Gastroesophageal sphincter (tissue), 4 donors: ENCODE results near the gene ANGEL2. TPM values are rescaled to one million over a fixed set of nuclear protein-coding genes. Genes with fewer than 3 reads are reported as not detected.

Experiments used
- ATAC-seq: fragments of 150-250 bp; one replicate; pipeline ENCODE4 v1.9.1; 2016; ENCODE audit warnings: mild to moderate bottlenecking, moderate library complexity
- H3K27ac ChIP-seq, 4 donors: fragments of 200-600 bp; sonication (generic) in 3 of 4; 1 replicate in 3 of 4; 2 replicates in 1 of 4; pipeline ENCODE4 v1.5.1; 2016 to 2019
- H3K27me3 ChIP-seq: fragments of 200-600 bp; sonication (generic); one replicate; pipeline ENCODE4 v1.5.1; 2019
- H3K36me3 ChIP-seq, 2 donors: fragments of 200-600 bp; sonication (generic); one replicate each; pipeline ENCODE4 v1.5.1; 2019; ENCODE audit warnings: control low read depth in 1 of 2
- H3K4me1 ChIP-seq, 3 donors: fragments of 200-600 bp; sonication (generic); 1 replicate in 2 of 3; 2 replicates in 1 of 3; pipeline ENCODE4 v1.5.1; 2016 to 2019; ENCODE audit warnings: control low read depth in 2 of 3
- H3K4me3 ChIP-seq, 2 donors: fragments of 200-600 bp; sonication (generic); one replicate each; pipeline ENCODE4 v1.5.1; 2019; ENCODE audit warnings: mild to moderate bottlenecking in 1 of 2, moderate library complexity in 1 of 2
- H3K9me3 ChIP-seq, 3 donors: fragments of 200-600 bp; sonication (generic); one replicate each; pipeline ENCODE4 v1.5.1; 2017 to 2019; ENCODE audit warnings: control low read depth in 2 of 3
- CTCF ChIP-seq, 4 experiments: fragments of 200-600 bp in 2 of 4; fragments of 450-650 bp in 2 of 4; sonication (generic) in 1 of 4; IDR thresholded peaks; one replicate each; pipeline ENCODE4 v1.5.1; 2017 to 2019; ENCODE audit warnings: antibody characterized with exemption in 4 of 4, mild to moderate bottlenecking in 2 of 4, moderate library complexity in 2 of 4
- EP300 ChIP-seq: sonication (generic); formaldehyde crosslinking; IDR thresholded peaks from one replicate; pipeline ENCODE4 v1.6.1; 2017; ENCODE audit warnings: antibody characterized with exemption, mild to moderate bottlenecking
- POLR2A ChIP-seq, 2 donors: fragments of 450-650 bp; IDR thresholded peaks; one replicate each; pipeline ENCODE4 v1.6.1; 2017; ENCODE audit warnings: antibody characterized with exemption in 2 of 2, mild to moderate bottlenecking in 2 of 2, moderate library complexity in 1 of 2
- POLR2AphosphoS5 ChIP-seq: sonication (generic); formaldehyde crosslinking; IDR thresholded peaks from one replicate; pipeline ENCODE4 v1.6.1; 2017; ENCODE audit warnings: antibody characterized with exemption
- WGBS, 2 donors: methylation state at CpG; one replicate each; pipeline ENCODE4 v1.1.5; 2018; ENCODE audit warnings: low coverage in 1 of 2; 5-methylcytosine and 5-hydroxymethylcytosine counted together
- total RNA-seq, 4 donors: library from RNA; depleted of rRNA; stranded (reverse); fragments of >200 nt; gene quantifications; one replicate each; pipeline ENCODE4 v1.1.0, GENCODE V29; 2016

ANGEL2 gene
- total RNA-seq, 4 donors from 2014 or later: 20.9 to 85.1 (median 39.0) TPM

- H3K36me3 ChIP-seq: no peaks in the 10 kb centered on the region
- no peak for TF ChIP-seq EP300
- TF ChIP-seq POLR2A (IDR thresholded peaks at IDR 0.05): no peak
- no peak for TF ChIP-seq POLR2AphosphoS5
- no peak for TF ChIP-seq CTCF (IDR thresholded peaks at IDR 0.05)
- H3K27ac ChIP-seq: no peak overlapping the region
- no peaks in the 10 kb centered on the region for H3K9me3 ChIP-seq
- no peak overlapping the region for H3K4me3 ChIP-seq
- peaks cover 0 to 39% (median 3%) of the 10 kb centered on the region in 3 donors for H3K4me1 ChIP-seq
- H3K27me3 ChIP-seq: peaks cover 25% of the 10 kb centered on the region
- ATAC-seq: no peak
- WGBS, 2 donors: 81 to 90% methylated on average over 2 to 3 of the region's 3 CpGs
These were observed 62.3 kb downstream of the ANGEL2 start for GRCh38 chr1:212953321-212953720.

- H3K4me3 ChIP-seq: peak overlapping the region in 1 of 2 donors; percentile 7
- peaks cover 25% of the 10 kb centered on the region for H3K27me3 ChIP-seq
- H3K4me1 ChIP-seq: peaks cover 0 to 39% (median 3%) of the 10 kb centered on the region in 3 donors
- no peaks in the 10 kb centered on the region for H3K9me3 ChIP-seq
- ATAC-seq: no peak
- 48 to 62% methylated on average over 6 of the region's 8 CpGs for WGBS, 2 donors
- H3K27ac ChIP-seq: peak overlapping the region in 3 of 4 donors; percentile 31 to 72 (median 51)
- no peaks in the 10 kb centered on the region for H3K36me3 ChIP-seq
- TF ChIP-seq CTCF (IDR thresholded peaks at IDR 0.05): no peak
- TF ChIP-seq POLR2AphosphoS5: no peak
- TF ChIP-seq POLR2A (IDR thresholded peaks at IDR 0.05): no peak
- no peak for TF ChIP-seq EP300
These were observed 63.1 kb downstream of the ANGEL2 start for GRCh38 chr1:212952641-212952976.

GRCh38 chr1:212951947-212952640 is 63.6 kb downstream of the ANGEL2 start:
- TF ChIP-seq POLR2AphosphoS5 (no peak), CTCF (IDR thresholded peaks at IDR 0.05) (no peak), EP300 (no peak), POLR2A (IDR thresholded peaks at IDR 0.05) (no peak)
- Histone ChIP-seq H3K4me1 (peaks cover 0 to 39% (median 3%) of the 10 kb centered on the region in 3 donors), H3K27me3 (peaks cover 25% of the 10 kb centered on the region), H3K9me3 (no peaks in the 10 kb centered on the region), H3K27ac (peak overlapping the region in 3 of 4 donors; percentile 1 to 72 (median 31)), H3K36me3 (no peaks in the 10 kb centered on the region), H3K4me3 (peak overlapping the region in 1 of 2 donors; percentile 67)
- 19 to 36% methylated on average over 3 of the region's 4 CpGs for WGBS, 2 donors
- no peak for ATAC-seq

GRCh38 chr1:212951126-212951946 is 64.3 kb downstream of the ANGEL2 start:
- Histone ChIP-seq H3K27ac (peak overlapping the region in 3 of 4 donors; percentile 1 to 72 (median 45)), H3K4me1 (peaks cover 0 to 39% (median 3%) of the 10 kb centered on the region in 3 donors), H3K4me3 (peak overlapping the region; percentile 43 to 67), H3K27me3 (peaks cover 25% of the 10 kb centered on the region), H3K9me3 (no peaks in the 10 kb centered on the region), H3K36me3 (no peaks in the 10 kb centered on the region)
- no peak for ATAC-seq
- WGBS, 2 donors: 14% methylated on average over 12 of the region's 72 CpGs; no CpG with 5 or more reads in 1 of the 2 donors
- TF ChIP-seq POLR2AphosphoS5: no peak
- no peak for TF ChIP-seq CTCF (IDR thresholded peaks at IDR 0.05)
- TF ChIP-seq EP300: no peak
- no peak for TF ChIP-seq POLR2A (IDR thresholded peaks at IDR 0.05)
